CD4-positive, alpha-beta T cell treated with Interleukin-6 for 4 hours (primary cell): ENCODE results near the gene LCE1F.

Source experiments
- DNase-seq: peaks from one replicate; pipeline ENCODE4 v3.0.0-alpha.2; 2020; ENCODE audit warnings: mixed read lengths

Gene LCE1F

GRCh38 chr1:152774875-152775274, at the start of gene LCE1F:
Gene LCE1F (plus strand): TSS chr1:152775140. CDS start chr1:152776372, 1,232 bp downstream.
- DNase-seq = no peak

- no peak for DNase-seq
These were observed 49.7 kb upstream of the LCE1F start for GRCh38 chr1:152725261-152725660.

- no peak for DNase-seq
These were observed 46.0 kb upstream of the LCE1F start for GRCh38 chr1:152728986-152729385.

GRCh38 chr1:152735648-152736047, 39.3 kb upstream of the LCE1F start:
- no peak for DNase-seq

- DNase-seq = no peak
These were observed 36.9 kb upstream of the LCE1F start for GRCh38 chr1:152737997-152738396.

- no peak for DNase-seq
These were observed 35.1 kb upstream of the LCE1F start for GRCh38 chr1:152739841-152740240.

GRCh38 chr1:152741656-152742055, 33.3 kb upstream of the LCE1F start:
- DNase-seq = no peak

- DNase-seq = no peak
These were observed 31.4 kb upstream of the LCE1F start for GRCh38 chr1:152743371-152744145.

- DNase-seq = no peak
These were observed 29.6 kb upstream of the LCE1F start for GRCh38 chr1:152745289-152745704.

GRCh38 chr1:152745765-152746444, 29.0 kb upstream of the LCE1F start:
- DNase-seq = no peak

GRCh38 chr1:152747831-152748230, 27.1 kb upstream of the LCE1F start:
- DNase-seq = no peak

- DNase-seq = no peak
These were observed 22.7 kb upstream of the LCE1F start for GRCh38 chr1:152752225-152752624.

GRCh38 chr1:152753586-152753985, 21.4 kb upstream of the LCE1F start:
- DNase-seq = no peak

- no peak for DNase-seq
These were observed 18.1 kb upstream of the LCE1F start for GRCh38 chr1:152756872-152757271.

GRCh38 chr1:152757747-152758146, 17.2 kb upstream of the LCE1F start, which contains the start of gene KPRP:
Gene KPRP (plus strand): TSS chr1:152758025. CDS start chr1:152759589, 1,564 bp downstream.
- DNase-seq = no peak

- no peak for DNase-seq
These were observed 16.3 kb upstream of the LCE1F start for GRCh38 chr1:152758636-152759035.

GRCh38 chr1:152759453-152760173, 15.3 kb upstream of the LCE1F start:
- no peak for DNase-seq

GRCh38 chr1:152760551-152761190, 14.3 kb upstream of the LCE1F start:
- DNase-seq = no peak

GRCh38 chr1:152761609-152762213, 13.2 kb upstream of the LCE1F start:
- no peak for DNase-seq

GRCh38 chr1:152768847-152769533, 6.0 kb upstream of the LCE1F start:
- no peak for DNase-seq

GRCh38 chr1:152770411-152770810, 4.5 kb upstream of the LCE1F start:
- no peak for DNase-seq

GRCh38 chr1:152776361-152776760, 1.4 kb downstream of the LCE1F start:
- no peak for DNase-seq
